Aorta (tissue), 5 donors: ENCODE data around the gene PTPRG. TPM values are rescaled to one million over a fixed set of nuclear protein-coding genes. Genes with fewer than 3 reads are reported as not detected.
A peak's percentile ranks its signal among the peaks of the same experiment; 100 is the strongest.

Experiments used
- ATAC-seq: fragments of 200-7000 bp; cut with Tn5 transposase; one replicate; pipeline ENCODE4 v1.9.1; 2022; ENCODE audit warnings: moderate library complexity; ENCODE audit not compliant: low FRiP score
- DNase-seq, 2 donors: peaks; one replicate each; pipeline ENCODE4 v3.0.0-alpha.2; 2020
- H3K27ac ChIP-seq, 2 donors: one replicate each; pipeline ENCODE4 v1.5.1; 2013; ENCODE audit warnings: low read length in 2 of 2, mild to moderate bottlenecking in 2 of 2, moderate library complexity in 2 of 2, control low read depth in 1 of 2, inconsistent platforms in 1 of 2, low read depth in 1 of 2
- H3K27me3 ChIP-seq, 2 donors: one replicate each; pipeline ENCODE4 v1.6.1; 2013; ENCODE audit warnings: control low read depth in 1 of 2, low read length in 1 of 2, mild to moderate bottlenecking in 1 of 2, moderate library complexity in 1 of 2; ENCODE audit not compliant: insufficient read depth in 2 of 2, control insufficient read depth in 1 of 2
- H3K36me3 ChIP-seq, 2 donors: one replicate each; pipeline ENCODE4 v1.6.1; 2013; ENCODE audit warnings: control low read depth in 1 of 2, low read length in 1 of 2, mild to moderate bottlenecking in 1 of 2; ENCODE audit not compliant: insufficient read depth in 2 of 2, control insufficient read depth in 1 of 2
- H3K4me1 ChIP-seq, 2 donors: one replicate each; pipeline ENCODE4 v1.6.1; 2013; ENCODE audit warnings: low read length in 2 of 2, control low read depth in 1 of 2, mild to moderate bottlenecking in 1 of 2, moderate library complexity in 1 of 2; ENCODE audit not compliant: insufficient read depth in 2 of 2, control insufficient read depth in 1 of 2
- H3K4me3 ChIP-seq, 2 donors: one replicate each; pipeline ENCODE4 v1.5.1; 2013; ENCODE audit warnings: low read length in 2 of 2, control low read depth in 1 of 2, mild to moderate bottlenecking in 1 of 2
- H3K9me3 ChIP-seq: one replicate; pipeline ENCODE4 v1.6.1; 2013; ENCODE audit warnings: mild to moderate bottlenecking, low read length; ENCODE audit not compliant: control insufficient read depth
- WGBS, 2 donors: extraction: QIAGEN DNeasy Blood & Tissue Kit; methylation state at CpG; one replicate each; pipeline ENCODE4 v1.1.7; 2013; 5-methylcytosine and 5-hydroxymethylcytosine counted together
- intact Hi-C, 2 donors: fragments of 100-400 bp; cut with DNase I; formaldehyde crosslinking; loops; one replicate each; pipeline versions ENCODE4 v1.14.2 to v1.15.0; 2022
- polyA plus RNA-seq, 2 donors: library from polyadenylated mRNA; stranded (reverse); fragments of 200-250 nt; gene quantifications; one replicate each; pipeline ENCODE4 v1.2.3, GENCODE V29; 2013
- total RNA-seq, 2 donors: library from RNA; stranded (reverse); fragmentation: NEBNext Ultra II Directional; extraction: Animal tissue kit (Norgen Biotek cat#: 25700); gene quantifications; one replicate each; pipeline ENCODE4 v1.2.1, GENCODE V29; 2021
- donor health status: healthy with polysubstance abuse.
- donor health status: Bipolar disorder and iron deficiency.
- donor health status: DM: no; HTN: no; CAD: no.
- donor health status: DM: no; HTN: no; CAD: no.
- donor health status: DM: yes; HTN: yes; CAD: no.

PTPRG gene
- total and polyA plus RNA-seq, 4 donors: 5.3 to 150 (median 52.4) TPM

DNA sequence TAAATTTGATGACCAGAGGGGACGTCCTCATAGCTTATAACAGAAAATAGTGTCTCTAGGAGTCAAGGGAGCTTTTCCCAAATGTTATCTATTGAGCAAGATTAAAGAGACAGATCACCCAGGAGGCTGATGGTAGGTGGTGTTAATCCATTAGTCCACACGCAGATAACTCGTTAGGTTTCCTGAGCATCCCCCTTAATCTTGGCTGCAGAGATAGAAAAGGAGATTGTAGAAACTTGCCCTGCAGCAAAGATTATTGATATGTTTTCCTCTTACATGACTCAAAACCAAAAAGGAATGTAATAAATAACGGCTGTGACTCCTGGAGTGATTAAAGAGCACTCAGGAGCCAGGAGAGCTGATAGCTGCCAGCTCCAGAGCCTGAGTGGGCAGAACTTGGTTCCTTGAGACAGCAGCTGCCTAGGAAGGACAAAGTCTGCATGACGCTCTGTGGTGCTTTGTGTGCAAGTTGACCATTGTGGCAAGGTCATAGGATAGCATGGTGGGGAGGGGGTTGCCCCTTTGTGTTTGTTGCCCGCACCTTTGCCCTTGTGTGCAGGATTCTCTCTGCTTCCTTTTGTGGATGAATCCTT is 234.8 kb downstream of the PTPRG start:
- H3K4me3 ChIP-seq: no peak overlapping the region
- peak overlapping the region in 1 of 2 donors; percentile 46 for H3K27ac ChIP-seq
- intact Hi-C loops: no loop called here
- WGBS, 2 donors: 57 to 60% methylated on average over 6 of the region's 6 CpGs
- H3K4me1 ChIP-seq: peaks cover 6 to 7% of the 10 kb centered on the region in 2 donors
- ATAC-seq (no peak), DNase-seq (no peak)
- H3K9me3 ChIP-seq: no peaks in the 10 kb centered on the region
- H3K36me3 ChIP-seq: no peaks in the 10 kb centered on the region
- H3K27me3 ChIP-seq: no peaks in the 10 kb centered on the region

DNA sequence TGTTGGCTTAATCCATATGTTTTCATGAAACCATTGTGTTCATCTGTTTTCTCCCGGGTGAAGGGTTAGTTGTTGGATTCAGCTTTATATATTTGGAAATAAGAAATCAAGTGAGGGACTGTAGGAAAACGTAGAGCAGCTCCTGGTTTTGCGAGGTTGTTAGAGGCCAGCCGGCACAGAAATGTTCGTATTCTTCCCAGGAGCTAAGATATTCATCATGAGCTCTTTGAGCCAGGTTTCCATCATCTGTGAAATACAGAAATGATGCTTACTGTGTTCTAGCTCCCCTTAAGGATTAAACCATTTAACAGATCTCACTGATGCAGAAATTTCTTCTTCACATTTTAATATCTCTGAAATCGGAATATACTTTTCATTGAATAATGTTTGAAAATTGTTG is 235.5 kb downstream of the PTPRG start:
- intact Hi-C loops: no loop called here
- H3K9me3 ChIP-seq: no peaks in the 10 kb centered on the region
- DNase-seq (no peak), ATAC-seq (no peak)
- 30 to 35% methylated on average over 6 of the region's 6 CpGs for WGBS, 2 donors
- H3K4me1 ChIP-seq: peaks cover 6 to 7% of the 10 kb centered on the region in 2 donors
- no peaks in the 10 kb centered on the region for H3K27me3 ChIP-seq
- no peaks in the 10 kb centered on the region for H3K36me3 ChIP-seq
- no peak overlapping the region for H3K4me3 ChIP-seq
- no peak overlapping the region for H3K27ac ChIP-seq

DNA sequence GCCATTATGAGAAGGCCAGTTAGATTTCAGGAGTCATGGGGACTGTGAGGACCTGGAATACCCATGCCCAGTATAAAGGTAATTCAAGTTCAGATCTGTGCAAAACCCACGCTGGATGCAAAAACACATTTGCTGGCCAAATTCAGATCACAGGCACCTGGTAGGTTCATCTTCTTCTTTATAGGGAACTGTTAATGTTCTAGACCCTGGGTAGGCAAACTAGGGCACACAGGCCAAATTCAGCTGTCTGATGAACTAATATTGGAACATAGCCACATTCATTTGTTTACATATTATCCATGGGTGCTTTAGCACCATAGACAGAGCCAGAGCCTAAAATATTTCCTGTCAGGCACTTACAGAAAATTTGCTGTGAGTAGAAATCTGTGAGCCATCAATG is 241.4 kb downstream of the PTPRG start:
- 69 to 80% methylated on average over 1 of the region's 1 CpG for WGBS, 2 donors
- intact Hi-C loops: loop anchor here in 1 of 2 donors (10.0 kb wide), 1 partner anchor 48 kb away; no protein-coding TSS in a partner anchor
- no peak overlapping the region for H3K4me3 ChIP-seq
- no peak for DNase-seq
- H3K9me3 ChIP-seq: no peaks in the 10 kb centered on the region
- H3K4me1 ChIP-seq: peaks cover 2 to 5% of the 10 kb centered on the region in 2 donors
- H3K27me3 ChIP-seq: no peaks in the 10 kb centered on the region
- H3K36me3 ChIP-seq: no peaks in the 10 kb centered on the region
- no peak overlapping the region for H3K27ac ChIP-seq
- ATAC-seq: no peak

DNA sequence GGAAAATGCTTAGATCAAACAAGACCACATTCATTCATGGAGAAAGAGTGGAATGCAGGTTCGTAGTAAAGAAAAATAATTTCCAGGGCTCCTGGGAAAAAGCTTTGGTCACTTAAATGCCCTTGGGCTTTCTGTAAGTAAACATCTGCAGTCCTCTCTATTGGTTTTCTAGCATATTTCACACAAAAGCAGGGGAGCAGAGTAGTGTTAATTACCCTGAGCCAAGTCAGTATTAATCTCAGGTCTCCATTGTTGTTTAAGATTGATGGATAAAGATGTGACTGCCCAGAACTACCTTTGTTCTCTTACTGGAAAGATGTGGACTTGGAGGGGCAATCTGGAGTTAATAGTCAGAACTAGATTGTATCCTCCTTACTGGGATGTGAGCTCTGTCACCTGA is 242.6 kb downstream of the PTPRG start:
- Histone ChIP-seq H3K4me1 (peaks cover 4 to 17% of the 10 kb centered on the region in 2 donors), H3K4me3 (no peak overlapping the region)
- WGBS, 2 donors: 16 to 48% methylated on average over 1 of the region's 1 CpG

DNA sequence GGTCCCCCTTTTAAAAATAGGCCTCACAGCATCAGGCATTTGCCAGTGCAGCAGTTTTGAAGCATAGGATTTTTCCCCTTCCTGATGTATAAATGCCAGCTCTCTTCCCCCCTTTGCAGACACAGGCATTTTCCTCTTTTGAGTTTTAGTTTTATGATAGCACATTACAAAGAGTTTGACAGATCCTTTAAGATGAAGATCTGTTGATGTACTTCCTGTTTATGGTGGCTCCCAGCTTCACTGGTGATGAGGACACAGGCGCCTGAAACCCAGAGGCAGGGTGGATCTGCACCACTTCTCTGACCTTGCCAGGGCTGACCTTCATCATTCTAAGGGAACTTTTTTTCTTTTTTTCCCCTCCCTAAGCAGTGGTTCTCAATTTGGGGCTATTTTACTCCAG is 243.4 kb downstream of the PTPRG start:
- 80 to 85% methylated on average over 1 of the region's 1 CpG for WGBS, 2 donors
- DNase-seq: no peak
- H3K4me1 ChIP-seq: peaks cover 4 to 20% of the 10 kb centered on the region in 2 donors
- intact Hi-C loops: loop anchor here in 1 of 2 donors (10.0 kb wide), 1 partner anchor 50 kb away; no protein-coding TSS in a partner anchor
- H3K4me3 ChIP-seq: no peak overlapping the region
- H3K36me3 ChIP-seq: no peaks in the 10 kb centered on the region
- no peaks in the 10 kb centered on the region for H3K27me3 ChIP-seq
- no peak for ATAC-seq
- no peaks in the 10 kb centered on the region for H3K9me3 ChIP-seq
- no peak overlapping the region for H3K27ac ChIP-seq

More for the DNA sequence above, 242.6 kb downstream of the PTPRG start:
- no peaks in the 10 kb centered on the region for H3K27me3 ChIP-seq
- no peak for ATAC-seq
- no peaks in the 10 kb centered on the region for H3K36me3 ChIP-seq
- DNase-seq: no peak
- no peaks in the 10 kb centered on the region for H3K9me3 ChIP-seq
- intact Hi-C loops: loop anchor here in 1 of 2 donors (10.0 kb wide), 1 partner anchor 49 kb away; no protein-coding TSS in a partner anchor
- H3K27ac ChIP-seq: no peak overlapping the region

DNA sequence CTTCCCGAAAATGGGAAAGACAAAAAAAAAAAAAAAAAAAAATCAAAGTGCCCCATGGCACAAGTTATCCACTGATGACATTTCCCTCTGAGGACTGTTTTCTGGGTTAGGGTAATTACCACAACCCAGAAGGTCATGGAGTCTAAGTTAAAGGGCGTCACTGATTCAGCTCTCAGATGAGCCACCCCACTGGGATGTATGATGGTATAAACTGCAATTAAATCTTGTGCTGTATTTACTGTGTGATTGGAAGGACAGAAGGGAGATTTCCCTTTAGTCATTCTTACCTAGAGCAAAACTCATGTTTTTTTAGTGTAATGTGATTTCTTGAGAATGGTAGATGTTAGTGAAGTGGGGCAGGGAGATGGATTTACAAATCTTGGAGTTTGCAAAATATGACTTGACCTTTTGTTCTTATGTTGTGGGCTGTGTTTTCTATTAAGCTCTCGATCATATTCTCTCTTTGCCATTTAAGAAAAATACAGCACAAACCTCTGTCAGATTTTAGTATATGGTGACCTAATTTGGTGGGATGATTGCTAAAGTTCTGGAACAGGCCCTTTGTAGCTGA is 244.2 kb downstream of the PTPRG start:
- Histone ChIP-seq H3K9me3 (no peaks in the 10 kb centered on the region), H3K27me3 (no peaks in the 10 kb centered on the region), H3K27ac (no peak overlapping the region), H3K4me1 (peaks cover 4 to 21% of the 10 kb centered on the region in 2 donors), H3K36me3 (no peaks in the 10 kb centered on the region), H3K4me3 (no peak overlapping the region)
- ATAC-seq (no peak), DNase-seq (no peak)
- 42 to 44% methylated on average over 3 of the region's 3 CpGs for WGBS, 2 donors
- intact Hi-C loops: loop anchor here in 1 of 2 donors (10.0 kb wide), 1 partner anchor 51 kb away; no protein-coding TSS in a partner anchor

DNA sequence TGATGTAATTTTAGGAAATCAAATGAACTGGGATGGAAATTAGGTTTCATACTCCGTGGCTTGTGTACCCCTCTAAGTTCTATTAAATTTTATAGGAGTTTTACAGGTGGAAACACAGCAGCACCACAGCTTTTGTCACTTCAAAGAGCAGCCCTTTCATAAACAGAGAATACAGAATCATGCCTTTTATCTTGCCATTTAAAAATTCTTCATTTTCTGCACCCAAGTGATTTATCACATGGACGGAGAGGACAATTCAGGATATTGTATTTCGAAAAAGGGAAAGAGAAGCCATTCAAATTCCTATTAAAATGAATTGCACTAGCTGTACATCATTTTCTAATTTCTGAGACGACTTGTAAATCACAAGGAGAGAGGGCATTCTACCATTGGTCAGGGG is 245.4 kb downstream of the PTPRG start:
- 89 to 91% methylated on average over 4 of the region's 4 CpGs for WGBS, 2 donors
- no peak for DNase-seq
- H3K9me3 ChIP-seq: no peaks in the 10 kb centered on the region
- H3K27me3 ChIP-seq: no peaks in the 10 kb centered on the region
- H3K4me3 ChIP-seq: no peak overlapping the region
- no peaks in the 10 kb centered on the region for H3K36me3 ChIP-seq
- ATAC-seq: no peak
- peaks cover 4 to 23% of the 10 kb centered on the region in 2 donors for H3K4me1 ChIP-seq
- no peak overlapping the region for H3K27ac ChIP-seq
- intact Hi-C loops: loop anchor here in 1 of 2 donors (1.0 to 10.0 kb wide), 2 partner anchors 35 to 52 kb away; no protein-coding TSS in a partner anchor

DNA sequence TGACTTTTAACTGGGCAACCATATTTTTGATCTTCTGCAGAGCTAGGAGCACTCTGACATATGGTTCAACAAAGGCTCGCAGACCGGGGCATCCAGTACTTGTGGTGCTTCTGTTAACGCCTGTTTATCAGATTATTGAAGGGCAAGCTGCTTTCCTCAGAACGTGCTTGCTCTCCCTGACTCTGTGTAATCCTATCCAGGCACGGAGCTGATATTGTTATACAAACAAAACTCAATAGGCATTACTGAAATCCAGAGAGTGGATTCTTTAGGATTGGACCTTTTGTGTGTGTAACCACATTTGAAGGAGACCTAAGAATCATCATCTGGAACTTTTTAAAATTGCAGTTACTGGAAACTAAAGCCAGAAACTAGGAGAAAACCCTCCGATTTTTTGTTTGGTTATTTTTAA is 246.5 kb downstream of the PTPRG start:
- H3K9me3 ChIP-seq: no peaks in the 10 kb centered on the region
- WGBS, 2 donors: 20 to 25% methylated on average over 6 of the region's 6 CpGs
- peak overlapping the region in 1 of 2 donors; percentile 51 for H3K27ac ChIP-seq
- intact Hi-C loops: loop anchor here in 1 of 2 donors (1.0 to 10.0 kb wide), 2 partner anchors 36 to 53 kb away; no protein-coding TSS in a partner anchor
- peaks cover 7 to 29% of the 10 kb centered on the region in 2 donors for H3K4me1 ChIP-seq
- H3K4me3 ChIP-seq: no peak overlapping the region
- H3K27me3 ChIP-seq: no peaks in the 10 kb centered on the region
- no peaks in the 10 kb centered on the region for H3K36me3 ChIP-seq
- DNase-seq (no peak), ATAC-seq (no peak)
